Mesothelial cell of epicardium (in vitro differentiated cells): ENCODE measurements around the gene STIM1. TPM values are rescaled to one million over a fixed set of nuclear protein-coding genes. Genes with fewer than 3 reads are reported as not detected.
"Not testable (repeated sequence)": the region's sequence is repeated elsewhere in the genome, so short reads cannot be mapped to it uniquely, and the experiment has no call there.

Experiments
- DNase-seq, 2 experiments: peaks; one replicate each; pipeline ENCODE4 v3.0.0; 2021; ENCODE audit warnings: low spot score in 2 of 2; ENCODE audit not compliant: unreplicated experiment in 2 of 2
- H3K27ac Mint-ChIP-seq: 2 replicates; pipeline ENCODE4 v1.8.0; 2021; ENCODE audit warnings: mixed read lengths
- H3K27me3 Mint-ChIP-seq: 2 replicates; pipeline ENCODE4 v1.8.0; 2021; ENCODE audit warnings: low read depth, mixed read lengths
- H3K36me3 Mint-ChIP-seq: 2 replicates; pipeline ENCODE4 v1.8.0; 2021; ENCODE audit warnings: mixed read lengths
- H3K4me1 Mint-ChIP-seq: 2 replicates; pipeline ENCODE4 v1.8.0; 2021; ENCODE audit warnings: mixed read lengths
- H3K4me3 Mint-ChIP-seq: 2 replicates; pipeline ENCODE4 v1.8.0; 2021; ENCODE audit warnings: mild to moderate bottlenecking, moderate library complexity, mixed read lengths
- H3K9me3 Mint-ChIP-seq: 2 replicates; pipeline ENCODE4 v1.8.0; 2021; ENCODE audit warnings: mixed read lengths
- total RNA-seq: library from RNA; stranded (reverse); gene quantifications from 3 replicates; pipeline ENCODE4 v1.2.1, GENCODE V29; 2021
- TF ChIP-seq, protein P1 (sequence below): fragments of 200-600 bp; sonication (generic); IDR thresholded peaks from one replicate; pipeline ENCODE4 v1.5.0; 2021; ENCODE audit warnings: antibody characterized with exemption; ENCODE audit not compliant: unreplicated experiment

STIM1 gene
- total RNA-seq, 1 donor from 2014 or later, result 43.7 TPM

DNA sequence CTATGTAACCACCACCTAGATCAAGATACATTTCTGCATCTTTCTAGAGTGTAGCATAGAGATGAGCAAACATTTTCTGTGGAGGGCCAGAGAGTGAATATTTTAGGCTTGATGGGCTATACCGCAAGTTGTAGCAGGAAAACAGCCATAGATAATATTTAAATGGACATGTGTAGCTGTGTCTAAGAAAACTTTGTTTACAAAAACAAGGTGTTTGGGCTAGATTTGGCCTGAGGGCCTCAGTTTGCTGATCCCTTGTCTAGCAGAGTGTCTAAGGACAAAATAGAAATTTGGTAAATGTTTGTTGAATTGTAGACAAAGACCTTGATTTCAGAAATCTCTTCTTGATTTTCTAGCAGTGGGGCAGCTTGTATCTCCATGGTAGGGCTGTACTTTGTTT, 36.3 kb downstream of the STIM1 start:
- H3K4me1 Mint-ChIP-seq, result peaks cover 6% of the 10 kb centered on the region
- H3K9me3 Mint-ChIP-seq, result no peaks in the 10 kb centered on the region
- no peaks in the 10 kb centered on the region for H3K27me3 Mint-ChIP-seq
- H3K36me3 Mint-ChIP-seq, result no peaks in the 10 kb centered on the region
- no peak overlapping the region for H3K4me3 Mint-ChIP-seq
- TF ChIP-seq, protein P1, sequence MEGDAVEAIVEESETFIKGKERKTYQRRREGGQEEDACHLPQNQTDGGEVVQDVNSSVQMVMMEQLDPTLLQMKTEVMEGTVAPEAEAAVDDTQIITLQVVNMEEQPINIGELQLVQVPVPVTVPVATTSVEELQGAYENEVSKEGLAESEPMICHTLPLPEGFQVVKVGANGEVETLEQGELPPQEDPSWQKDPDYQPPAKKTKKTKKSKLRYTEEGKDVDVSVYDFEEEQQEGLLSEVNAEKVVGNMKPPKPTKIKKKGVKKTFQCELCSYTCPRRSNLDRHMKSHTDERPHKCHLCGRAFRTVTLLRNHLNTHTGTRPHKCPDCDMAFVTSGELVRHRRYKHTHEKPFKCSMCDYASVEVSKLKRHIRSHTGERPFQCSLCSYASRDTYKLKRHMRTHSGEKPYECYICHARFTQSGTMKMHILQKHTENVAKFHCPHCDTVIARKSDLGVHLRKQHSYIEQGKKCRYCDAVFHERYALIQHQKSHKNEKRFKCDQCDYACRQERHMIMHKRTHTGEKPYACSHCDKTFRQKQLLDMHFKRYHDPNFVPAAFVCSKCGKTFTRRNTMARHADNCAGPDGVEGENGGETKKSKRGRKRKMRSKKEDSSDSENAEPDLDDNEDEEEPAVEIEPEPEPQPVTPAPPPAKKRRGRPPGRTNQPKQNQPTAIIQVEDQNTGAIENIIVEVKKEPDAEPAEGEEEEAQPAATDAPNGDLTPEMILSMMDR, result no peak
- DNase-seq, result no peak
- H3K27ac Mint-ChIP-seq, result no peak overlapping the region

DNA sequence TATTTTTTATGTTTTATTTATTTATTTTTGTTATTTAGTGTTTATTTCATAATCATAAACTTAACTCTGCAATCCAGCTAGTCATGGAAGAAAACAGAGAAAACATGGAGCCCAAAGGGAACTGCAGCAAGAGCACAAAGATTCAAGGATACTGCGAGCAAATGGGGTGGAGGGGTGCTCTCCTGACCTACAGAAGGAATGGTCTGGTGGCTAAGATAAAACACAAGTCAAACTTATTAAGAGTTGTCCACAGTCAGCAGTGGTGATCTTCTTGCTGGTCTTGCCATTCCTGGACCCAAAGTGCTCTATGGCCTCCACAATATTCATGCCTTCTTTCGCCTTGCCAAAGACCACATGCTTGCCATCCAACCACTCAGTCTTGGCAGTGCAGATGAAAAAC, 36.7 kb downstream of the STIM1 start:
- Mint-ChIP-seq H3K27ac (no peak overlapping the region), H3K27me3 (no peaks in the 10 kb centered on the region), H3K36me3 (no peaks in the 10 kb centered on the region), H3K4me3 (no peak overlapping the region), H3K4me1 (peaks cover 6% of the 10 kb centered on the region), H3K9me3 (no peaks in the 10 kb centered on the region)
- no peak for DNase-seq
- TF ChIP-seq, protein P1, result no peak

GRCh38 chr11:3893311-3893710, 37.8 kb downstream of the STIM1 start:
- Mint-ChIP-seq H3K4me1 (peaks cover 6% of the 10 kb centered on the region), H3K27me3 (no peaks in the 10 kb centered on the region), H3K27ac (no peak overlapping the region), H3K9me3 (no peaks in the 10 kb centered on the region), H3K4me3 (no peak overlapping the region), H3K36me3 (no peaks in the 10 kb centered on the region)
- TF ChIP-seq, protein P1, result no peak
- DNase-seq, result no peak

DNA sequence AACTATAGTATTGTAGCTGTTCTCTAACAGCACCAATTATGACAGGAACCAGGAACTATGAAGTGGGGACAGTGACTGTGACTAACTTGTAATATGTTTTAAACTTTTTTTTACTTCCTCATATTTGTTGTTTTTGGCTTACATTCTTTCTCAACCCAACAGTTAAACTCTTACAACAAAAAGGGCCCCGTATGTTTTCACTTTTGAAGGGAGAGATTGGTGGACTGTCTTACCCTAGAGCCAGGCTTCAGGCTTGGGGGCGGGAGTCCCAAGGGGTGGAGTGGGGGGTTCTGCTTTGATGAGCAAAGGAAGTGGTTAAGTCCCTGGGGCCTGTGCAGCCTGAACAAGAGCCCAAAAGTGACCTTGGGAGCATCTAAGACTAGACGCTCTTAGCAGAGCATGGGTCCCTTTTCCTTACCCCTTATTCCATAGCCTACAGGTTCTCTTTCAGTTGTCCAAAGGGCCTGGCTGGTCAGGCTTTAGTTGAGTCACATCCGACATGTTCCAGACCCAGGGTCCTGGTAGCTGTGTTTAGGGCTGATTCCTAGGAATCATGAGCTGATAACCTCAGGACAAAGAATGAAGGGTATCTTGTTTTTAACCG, 38.8 kb downstream of the STIM1 start:
- Mint-ChIP-seq H3K36me3 (no peaks in the 10 kb centered on the region), H3K4me3 (no peak overlapping the region), H3K27ac (peak overlapping the region; percentile 21), H3K4me1 (peaks cover 6% of the 10 kb centered on the region), H3K9me3 (no peaks in the 10 kb centered on the region), H3K27me3 (no peaks in the 10 kb centered on the region)
- TF ChIP-seq, protein P1, result no peak
- no peak for DNase-seq

- Mint-ChIP-seq H3K4me3 (no peak overlapping the region), H3K4me1 (peaks cover 6% of the 10 kb centered on the region), H3K27me3 (no peaks in the 10 kb centered on the region), H3K9me3 (no peaks in the 10 kb centered on the region), H3K27ac (no peak overlapping the region), H3K36me3 (no peaks in the 10 kb centered on the region)
- TF ChIP-seq, protein P1, result no peak
- no peak for DNase-seq
Measured at GRCh38 chr11:3896644-3897043, 41.2 kb downstream of the STIM1 start.

DNA sequence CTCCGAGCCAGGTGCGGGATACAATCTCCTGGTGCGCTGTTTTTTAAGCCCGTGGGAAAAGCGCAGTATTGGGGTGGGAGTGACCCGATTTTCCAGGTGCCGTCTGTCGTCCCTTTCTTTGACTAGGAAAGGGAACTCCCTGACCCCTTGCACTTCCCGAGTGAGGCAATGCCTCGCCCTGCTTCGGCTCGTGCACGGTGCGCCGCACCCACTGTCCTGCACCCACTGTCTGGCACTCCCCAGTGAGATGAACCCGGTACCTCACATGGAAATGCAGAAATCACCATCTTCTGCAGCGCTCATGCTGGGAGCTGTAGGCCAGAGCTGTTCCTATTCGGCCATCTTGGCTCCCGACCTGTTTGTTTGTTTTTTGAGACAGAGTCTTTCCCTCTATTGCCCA, 44.8 kb downstream of the STIM1 start:
- not testable (repeated sequence) for H3K36me3 Mint-ChIP-seq, H3K27me3 Mint-ChIP-seq, DNase-seq, H3K27ac Mint-ChIP-seq, H3K9me3 Mint-ChIP-seq, H3K4me3 Mint-ChIP-seq
- peaks cover 14% of the 10 kb centered on the region for H3K4me1 Mint-ChIP-seq
